Prostate gland (tissue), 2 donors: Measurements from ENCODE around the gene APC.

ENCODE experiments used
- CTCF ChIP-seq, 4 experiments: fragments of 200-600 bp in 2 of 4; fragments of 450-650 bp in 2 of 4; sonication (generic) in 2 of 4; IDR thresholded peaks; 1 replicate in 3 of 4; 2 replicates in 1 of 4; pipeline ENCODE4 v1.5.1; 2016 to 2019; ENCODE audit warnings: antibody characterized with exemption in 4 of 4, mild to moderate bottlenecking in 2 of 4, moderate library complexity in 2 of 4
- POLR2A ChIP-seq: fragments of 450-650 bp; IDR thresholded peaks from one replicate; pipeline ENCODE4 v1.6.1; 2016; ENCODE audit warnings: antibody characterized with exemption, mild to moderate bottlenecking
- POLR2AphosphoS5 ChIP-seq: sonication (generic); formaldehyde crosslinking; IDR thresholded peaks from one replicate; pipeline ENCODE4 v1.6.1; 2017; ENCODE audit warnings: antibody characterized with exemption

DNA sequence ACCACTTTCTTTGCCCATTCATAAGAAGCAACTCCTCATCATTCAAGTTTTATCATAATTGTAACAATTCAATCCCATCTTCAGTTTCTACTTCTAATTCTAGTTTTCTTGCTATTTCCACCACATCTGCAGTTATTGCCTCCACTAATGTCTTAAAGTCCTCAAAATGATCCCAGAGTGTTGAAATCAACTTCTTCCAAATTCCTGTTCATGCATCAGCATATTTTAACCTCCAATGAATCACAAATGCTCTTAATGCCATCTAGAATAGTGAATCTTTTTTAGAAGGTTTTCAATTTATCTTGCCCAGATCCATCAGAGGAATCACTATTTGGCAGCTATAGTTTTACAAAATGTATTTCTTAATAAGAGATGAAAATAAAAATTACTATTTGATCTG is 120.2 kb downstream of the APC start:
- TF ChIP-seq POLR2A (no peak), CTCF (IDR thresholded peaks at IDR 0.05) (no peak), POLR2AphosphoS5 (no peak)
